LoVo (cell line): ENCODE data around the gene CPED1.
"Not testable (repeated sequence)": the region's sequence is repeated elsewhere in the genome, so short reads cannot be mapped to it uniquely, and the experiment has no call there.

Experiments used
- DNase-seq: peaks from one replicate; pipeline ENCODE4 v3.0.0-alpha.2; 2016; ENCODE audit warnings: low spot score

Gene CPED1

GRCh38 chr7:121041516-121042148 lies 53.1 kb downstream of the CPED1 start:
- no peak for DNase-seq

- DNase-seq = no peak
These were observed 53.7 kb downstream of the CPED1 start for GRCh38 chr7:121042195-121042594.

- no peak for DNase-seq
These were observed 54.4 kb downstream of the CPED1 start for GRCh38 chr7:121042899-121043298.

- no peak for DNase-seq
These were observed 55.1 kb downstream of the CPED1 start for GRCh38 chr7:121043314-121044234.

DNA sequence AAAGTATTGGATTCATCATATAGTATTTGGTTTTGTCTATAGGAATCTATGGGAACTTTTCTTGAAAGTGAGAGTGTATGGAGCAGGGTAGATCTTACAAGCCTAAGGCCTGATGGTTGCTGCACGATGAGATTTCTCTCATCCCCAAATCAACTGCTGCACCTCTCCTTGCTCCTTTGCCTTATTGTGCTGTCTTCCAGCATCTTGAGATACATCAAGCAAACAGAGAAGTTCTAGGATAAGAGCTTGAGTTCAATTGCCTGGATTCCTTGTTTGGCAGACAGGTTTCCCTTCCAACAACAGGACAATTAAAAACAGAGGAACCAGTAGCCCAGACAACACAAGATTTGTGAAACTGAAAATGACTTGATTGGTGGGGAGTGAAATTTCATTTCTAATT lies 56.6 kb downstream of the CPED1 start:
- no peak for DNase-seq

DNA sequence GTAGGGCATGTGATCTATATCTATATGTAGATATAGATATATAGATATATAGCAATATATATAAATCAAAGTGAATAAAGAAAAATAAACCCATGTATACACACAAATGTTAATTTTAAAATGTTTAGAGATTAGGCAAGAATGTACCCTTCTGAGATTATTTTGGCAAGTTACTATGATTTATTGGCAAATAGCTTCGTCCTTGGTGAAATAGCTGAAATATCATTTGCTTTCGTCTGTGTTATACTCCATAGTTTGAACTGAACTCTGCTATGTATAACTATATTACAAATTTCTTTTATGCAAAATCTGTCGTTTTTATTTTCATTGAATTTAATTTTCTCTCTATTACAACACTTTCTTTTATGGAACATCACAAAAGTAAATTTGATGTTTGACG lies 57.5 kb downstream of the CPED1 start:
- DNase-seq = no peak

DNA sequence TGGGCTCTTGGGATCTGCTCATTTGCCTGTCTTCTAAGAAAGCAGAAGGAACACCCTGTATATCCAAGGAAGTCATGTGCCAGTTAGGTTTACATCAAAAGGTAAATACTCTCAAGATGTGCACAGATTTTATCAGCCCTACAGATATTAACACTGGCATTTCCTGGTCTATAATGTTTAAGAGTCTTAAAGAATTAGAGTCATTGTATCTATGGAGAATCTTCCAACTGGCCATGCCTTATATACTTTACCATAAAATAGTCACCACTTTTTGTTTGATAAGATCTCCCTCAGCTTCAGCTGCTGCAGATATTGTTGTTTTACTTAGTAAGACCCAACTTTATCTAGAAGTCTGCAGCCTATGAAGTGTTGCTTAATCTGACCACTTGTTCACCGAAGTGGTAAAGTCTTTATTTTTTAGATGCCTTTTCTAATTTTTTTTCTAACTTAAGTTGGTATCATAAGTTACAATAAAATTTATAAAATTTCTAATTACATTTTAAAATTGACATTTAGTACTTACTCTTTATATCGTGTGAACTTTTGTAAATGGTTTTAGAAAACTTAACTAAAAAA lies 58.5 kb downstream of the CPED1 start:
- no peak for DNase-seq

DNA sequence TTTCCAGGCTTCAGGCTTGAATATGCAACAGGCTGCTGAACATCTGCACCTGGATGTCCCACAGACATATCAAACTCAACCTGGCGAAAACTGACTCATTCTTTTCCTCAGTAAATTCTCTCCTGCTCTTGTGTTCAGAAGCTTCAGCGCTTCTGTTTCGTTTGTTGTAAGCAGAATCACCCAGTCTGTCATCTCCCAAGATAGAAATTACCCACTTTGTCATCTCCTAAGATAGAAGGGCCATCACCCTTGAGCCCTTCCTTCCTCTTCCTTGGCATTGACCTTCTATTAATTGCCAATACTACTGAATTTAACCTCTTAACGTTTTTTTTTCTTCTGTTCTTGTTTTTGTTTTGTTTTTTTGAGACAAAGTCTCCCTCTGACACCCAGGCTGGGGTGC lies 59.7 kb downstream of the CPED1 start:
- DNase-seq = no peak

GRCh38 chr7:121049028-121049791 lies 60.7 kb downstream of the CPED1 start:
- no peak for DNase-seq

- DNase-seq = no peak
These were observed 61.4 kb downstream of the CPED1 start for GRCh38 chr7:121049897-121050296.

DNA sequence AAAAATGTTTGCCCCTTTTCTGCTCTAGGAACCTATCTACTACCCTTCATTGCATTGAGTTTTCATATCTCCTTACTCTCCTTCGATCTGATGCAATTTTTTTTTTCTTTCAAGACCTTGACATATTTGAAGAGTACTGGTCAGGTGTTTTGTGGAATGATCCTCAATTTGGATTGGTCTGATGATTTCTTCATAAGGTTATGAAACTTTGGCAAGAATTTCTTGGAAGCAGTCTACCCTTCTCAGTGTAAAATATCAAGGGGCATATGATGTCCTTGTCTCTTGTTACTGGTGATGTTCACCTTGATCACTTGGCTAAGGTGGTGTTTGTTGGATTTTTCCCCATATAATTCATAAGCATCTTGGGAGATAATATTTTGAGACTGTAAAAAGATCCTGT lies 64.7 kb downstream of the CPED1 start:
- DNase-seq = no peak

DNA sequence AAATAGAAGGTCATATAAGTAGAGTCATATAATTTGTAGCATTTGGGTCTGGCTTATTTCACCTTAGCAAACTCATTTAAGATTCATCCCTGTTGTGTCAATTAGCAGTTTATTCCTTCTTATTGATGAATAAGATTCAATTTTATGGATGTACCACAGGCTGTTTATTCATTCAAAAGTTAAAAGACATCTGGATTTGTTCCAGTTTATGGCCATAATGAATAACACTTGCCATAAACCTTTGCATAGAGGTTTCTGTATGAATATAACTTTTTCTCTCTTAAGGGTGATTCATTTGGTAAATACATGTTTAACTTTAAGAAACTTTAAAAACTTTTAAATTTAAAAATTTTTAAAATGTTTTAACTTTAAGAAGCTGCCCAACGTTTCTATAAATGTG lies 66.4 kb downstream of the CPED1 start:
- DNase-seq = no peak

DNA sequence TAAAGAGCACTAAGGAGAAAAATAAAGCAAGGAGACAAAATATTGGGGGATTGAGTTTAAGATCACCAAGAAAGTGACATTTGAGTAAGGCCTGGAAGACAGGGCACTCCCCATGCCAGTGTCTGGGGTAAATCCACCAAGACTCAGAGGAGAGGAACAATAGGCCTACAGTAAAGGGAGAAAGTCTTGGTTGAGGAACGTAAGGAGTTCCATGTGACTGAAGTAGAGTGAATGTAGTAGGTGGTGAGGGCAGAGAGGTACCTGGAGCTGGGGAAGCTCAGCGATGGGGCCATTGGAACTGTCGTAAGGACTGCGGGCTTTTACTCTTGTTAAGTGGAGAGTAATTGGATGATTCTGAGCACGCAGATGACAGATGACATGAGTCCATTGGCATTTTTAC lies 69.4 kb downstream of the CPED1 start:
- DNase-seq = no peak

DNA sequence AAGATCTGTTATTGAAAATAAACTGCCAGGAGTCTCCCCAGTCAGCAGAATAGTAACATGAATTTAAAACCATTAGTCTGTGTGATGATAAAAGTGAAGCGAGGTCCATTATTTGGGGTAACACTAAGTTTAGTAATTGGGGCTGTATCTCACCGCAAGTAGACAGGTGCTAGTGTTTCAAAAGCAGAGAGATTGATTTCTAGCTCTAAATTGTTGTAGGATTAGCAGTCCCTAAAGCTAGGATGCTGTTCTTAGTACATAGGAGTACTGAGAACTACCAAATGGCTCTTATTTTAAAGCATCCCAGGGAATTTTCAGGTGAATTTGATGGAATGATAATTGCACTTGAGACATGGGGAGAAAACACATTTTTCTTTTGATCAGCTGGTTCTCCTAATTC lies 70.5 kb downstream of the CPED1 start:
- DNase-seq = no peak

DNA sequence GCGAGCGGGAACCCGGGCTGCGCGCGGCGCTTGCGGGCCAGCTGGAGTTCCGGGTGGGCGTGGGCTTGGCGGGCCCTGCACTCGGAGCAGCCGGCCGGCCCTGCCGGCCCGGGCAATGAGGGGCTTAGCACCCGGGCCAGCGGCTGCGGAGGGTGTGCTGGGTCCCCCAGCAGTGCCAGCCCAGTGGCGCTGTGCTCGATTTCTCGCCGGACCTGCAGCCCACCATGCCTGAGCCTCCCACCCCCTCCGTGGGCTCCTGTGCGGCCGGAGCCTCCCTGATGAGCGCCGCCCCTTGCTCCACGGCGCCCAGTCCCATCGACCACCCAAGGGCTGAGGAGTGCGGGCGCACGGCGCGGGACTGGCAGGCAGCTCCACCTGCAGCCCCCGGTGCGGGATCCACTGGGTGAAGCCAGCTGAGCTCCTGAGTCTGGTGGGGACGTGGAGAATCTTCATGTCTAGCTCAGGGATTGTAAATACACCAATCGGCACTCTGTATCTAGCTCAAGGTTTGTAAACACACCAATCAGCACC lies 71.5 kb downstream of the CPED1 start:
- DNase-seq = not testable (repeated sequence)

DNA sequence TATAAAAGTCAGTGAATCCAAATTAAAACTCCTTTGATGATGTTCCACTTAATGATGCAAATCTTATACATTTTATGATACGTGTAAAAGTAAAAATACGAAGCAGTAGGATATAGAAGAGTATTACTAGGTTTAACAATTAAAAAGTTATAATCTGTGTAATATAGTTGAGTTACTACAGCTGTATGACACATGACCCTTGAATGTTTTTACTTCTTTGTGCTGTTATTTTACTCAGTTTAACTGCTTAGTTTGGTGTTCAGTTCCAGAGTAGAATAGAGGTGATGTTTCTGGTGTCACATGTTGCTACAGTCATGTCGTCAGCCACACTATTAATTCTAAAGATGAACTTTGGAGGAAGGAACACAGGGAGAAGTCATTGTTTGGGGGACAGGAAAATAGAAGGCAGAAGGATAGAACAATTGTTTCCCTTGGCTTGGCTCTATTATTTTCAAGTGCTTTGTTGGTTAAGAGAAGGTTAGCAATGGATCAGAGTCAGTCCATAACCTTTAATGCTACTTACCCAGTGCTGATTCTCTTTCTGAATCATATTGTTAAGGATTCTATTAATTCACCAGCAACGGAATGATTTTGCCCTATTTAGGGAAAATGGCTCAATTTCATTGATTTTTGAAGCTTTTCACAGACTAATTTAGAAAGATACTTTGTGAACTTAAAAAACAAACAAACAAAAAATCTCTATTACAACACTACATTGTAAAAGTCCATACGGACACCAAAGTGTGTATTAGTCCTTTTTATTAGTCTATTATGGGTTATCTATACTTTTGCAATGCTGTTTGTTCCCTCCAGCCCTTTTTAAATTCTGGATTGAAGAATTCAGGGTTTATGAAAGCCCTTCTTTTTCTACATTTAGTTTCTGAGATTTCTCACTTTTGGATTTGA lies 73.4 kb downstream of the CPED1 start:
- no peak for DNase-seq

GRCh38 chr7:121062671-121063279 lies 74.3 kb downstream of the CPED1 start:
- DNase-seq = no peak

DNA sequence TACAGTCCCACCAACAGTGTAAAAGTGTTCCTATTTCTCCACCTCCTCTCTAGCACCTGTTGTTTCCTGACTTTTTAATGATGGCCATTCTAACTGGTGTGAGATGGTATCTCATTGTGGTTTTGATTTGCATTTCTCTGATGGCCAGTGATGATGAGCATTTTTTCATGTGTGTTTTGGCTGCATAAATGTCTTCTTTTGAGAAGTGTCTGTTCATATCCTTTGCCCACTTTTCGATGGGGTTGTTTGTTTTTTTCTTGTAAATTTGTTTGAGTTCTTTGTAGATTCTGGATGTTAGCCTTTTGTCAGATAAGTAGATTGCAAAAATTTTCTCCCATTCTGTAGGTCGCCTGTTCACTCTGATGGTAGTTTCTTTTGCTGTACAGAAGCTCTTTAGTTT lies 79.2 kb downstream of the CPED1 start:
- not testable (repeated sequence) for DNase-seq

DNA sequence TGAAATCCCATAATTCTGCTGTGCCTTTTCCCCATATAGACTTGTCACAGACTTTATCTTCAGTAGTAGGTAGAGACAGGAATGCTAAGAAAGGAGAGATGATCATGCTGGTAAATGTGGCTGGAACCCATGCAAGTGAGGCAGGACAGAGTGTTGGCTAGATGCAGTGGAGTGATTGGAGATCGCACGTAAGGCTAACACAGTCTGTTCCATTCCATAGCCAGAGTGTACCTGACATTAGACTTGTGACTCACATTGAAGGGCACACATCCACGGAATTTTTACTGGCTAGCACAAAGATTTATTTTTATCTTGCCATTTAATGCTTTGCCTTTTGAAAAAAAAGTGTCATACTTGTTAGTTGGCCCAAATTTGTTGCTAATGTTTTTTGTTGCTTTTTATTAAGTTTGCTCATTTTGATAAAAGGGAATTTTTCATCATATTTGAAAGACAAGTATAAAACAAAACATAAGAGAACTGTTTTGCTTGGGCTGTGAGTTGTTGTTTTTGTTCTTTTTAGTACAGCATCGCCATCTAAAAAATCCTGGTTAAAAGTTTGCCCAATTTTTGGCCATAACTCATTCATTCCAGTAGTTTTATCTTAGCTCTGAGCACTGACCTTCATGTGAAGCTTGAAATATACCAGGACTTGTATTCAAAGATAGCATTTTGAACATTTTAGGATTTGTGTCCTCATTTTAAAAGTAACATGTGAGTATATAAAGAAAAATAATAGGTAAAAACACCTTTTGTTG lies 81.0 kb downstream of the CPED1 start:
- DNase-seq = no peak

DNA sequence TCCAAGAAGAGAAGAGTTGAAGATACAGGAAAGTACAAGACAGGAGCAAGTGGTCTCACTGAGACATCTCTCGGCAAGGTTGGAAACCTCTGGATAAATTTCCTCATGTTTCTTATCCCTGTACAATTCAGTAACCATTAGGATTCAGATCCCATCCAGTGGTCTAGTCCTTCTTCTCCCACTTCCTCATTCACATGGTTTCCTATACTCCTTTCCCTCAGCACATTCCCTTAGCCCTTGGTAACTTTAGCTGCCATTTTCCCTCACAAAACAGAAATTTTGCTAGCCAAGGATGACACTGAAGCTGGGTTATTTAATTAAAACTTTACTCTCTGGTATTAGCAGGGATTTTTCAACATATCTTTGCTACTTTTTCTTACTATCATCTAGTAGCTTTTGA lies 82.6 kb downstream of the CPED1 start:
- DNase-seq = no peak
